Stimulated activated CD8-positive, alpha-beta memory T cell treated with anti-CD3 and anti-CD28 coated beads, Interleukin-7, amount 100 ng/mL, for 1 hour (primary cell): ENCODE measurements around the gene PRAMEF13.
A peak's percentile ranks its signal among the peaks of the same experiment; 100 is the strongest.
"Not testable (repeated sequence)": the region's sequence is repeated elsewhere in the genome, so short reads cannot be mapped to it uniquely, and the experiment has no call there.

Experiments
- DNase-seq, 2 donors: peaks; one replicate each; pipeline ENCODE4 v3.0.0-alpha.2; 2020; ENCODE audit warnings: low read depth in 2 of 2

The PRAMEF13 gene

GRCh38 chr1:13201309-13201708 is at the start of gene PRAMEF13:
PRAMEF13 (minus strand) TSS chr1:13201409; CDS start chr1:13199589, 1,820 bp downstream.
- DNase-seq: not testable (repeated sequence)

- DNase-seq: not testable (repeated sequence)
These were observed 45.9 kb upstream of the PRAMEF13 start for GRCh38 chr1:13247122-13247521.

- DNase-seq: not testable (repeated sequence)
These were observed 45.3 kb upstream of the PRAMEF13 start for GRCh38 chr1:13246554-13246871.

GRCh38 chr1:13245841-13246553 is 44.8 kb upstream of the PRAMEF13 start:
- DNase-seq: not testable (repeated sequence)

GRCh38 chr1:13243536-13244263 is 42.5 kb upstream of the PRAMEF13 start:
- DNase-seq: not testable (repeated sequence)

- not testable (repeated sequence) for DNase-seq
These were observed 38.4 kb upstream of the PRAMEF13 start for GRCh38 chr1:13239633-13240032.

- not testable (repeated sequence) for DNase-seq
These were observed 36.4 kb upstream of the PRAMEF13 start for GRCh38 chr1:13237572-13237971.

GRCh38 chr1:13234057-13234456 is 32.8 kb upstream of the PRAMEF13 start:
- DNase-seq: not testable (repeated sequence)

- DNase-seq: not testable (repeated sequence)
These were observed 30.8 kb upstream of the PRAMEF13 start for GRCh38 chr1:13232056-13232455.

- not testable (repeated sequence) for DNase-seq
These were observed 30.0 kb upstream of the PRAMEF13 start for GRCh38 chr1:13231061-13231750.

GRCh38 chr1:13230601-13231000 is 29.4 kb upstream of the PRAMEF13 start:
- not testable (repeated sequence) for DNase-seq

- DNase-seq: not testable (repeated sequence)
These were observed 28.9 kb upstream of the PRAMEF13 start for GRCh38 chr1:13230096-13230495.

- DNase-seq: peak in 1 of 2 donors; percentile 10
These were observed 27.2 kb upstream of the PRAMEF13 start for GRCh38 chr1:13228343-13228781.

GRCh38 chr1:13227271-13228055 is 26.3 kb upstream of the PRAMEF13 start:
- not testable (repeated sequence) for DNase-seq

GRCh38 chr1:13225675-13226204 is 24.5 kb upstream of the PRAMEF13 start, which contains the start of gene PRAMEF18:
PRAMEF18 (minus strand) TSS chr1:13226154; CDS start chr1:13226106, 48 bp downstream.
- not testable (repeated sequence) for DNase-seq

- DNase-seq: no peak
These were observed 23.4 kb upstream of the PRAMEF13 start for GRCh38 chr1:13224480-13225060.

GRCh38 chr1:13222788-13223187 is 21.6 kb upstream of the PRAMEF13 start:
- not testable (repeated sequence) for DNase-seq

GRCh38 chr1:13219203-13219602 is 18.0 kb upstream of the PRAMEF13 start:
- DNase-seq: not testable (repeated sequence)

- DNase-seq: not testable (repeated sequence)
These were observed 15.4 kb upstream of the PRAMEF13 start for GRCh38 chr1:13216619-13217018.

- DNase-seq: not testable (repeated sequence)
These were observed 7.5 kb upstream of the PRAMEF13 start for GRCh38 chr1:13208712-13209111.

GRCh38 chr1:13171548-13171947 is 29.7 kb downstream of the PRAMEF13 start, which contains the start of gene PRAMEF9:
PRAMEF9 (plus strand) TSS chr1:13171848; CDS start chr1:13175281, 3,433 bp downstream.
- not testable (repeated sequence) for DNase-seq
